ENCODE results near the gene AP2A1.

- no peak for TF ChIP-seq PATZ1 (CRISPR knock-in tag; IDR thresholded peaks at IDR 0.05; ENCODE audit: borderline replicate concordance)
- TF ChIP-seq ISL1 (CRISPR knock-in tag; IDR thresholded peaks at IDR 0.05) = no peak
Observed at GRCh38 chr19:49775742-49776370, 9.1 kb downstream of the AP2A1 start.

Measured in SK-N-SH treated with all-trans-retinoic acid at 6 μM for 48 hours (cell line).